Panc1 (cell line): Measurements from ENCODE around the gene OTOGL. TPM values are rescaled to one million over a fixed set of nuclear protein-coding genes. Genes with fewer than 3 reads are reported as not detected.

Experiments
- ATAC-seq: fragments of 200-7000 bp; cut with Tn5 transposase; 2 replicates; pipeline ENCODE4 v1.9.1; 2020; ENCODE audit warnings: mild to moderate bottlenecking, moderate library complexity
- BruUV-seq: library from RNA; stranded (reverse); fragments of 400-500 nt; replicated peaks from 2 replicates; lab custom pipeline; 2021; lab: Mats Ljungman, UMichigan
- CTCF ChIA-PET: fragments of 300-600 bp; sonication (Branson Sonifier 250); formaldehyde crosslinking; loops from one replicate; lab custom pipeline; 2022; ENCODE audit warnings: antibody characterized with exemption; lab: Charles Lee
- POLR2A ChIA-PET: fragments of 300-600 bp; sonication (Branson Sonifier 250); formaldehyde crosslinking; loops from one replicate; lab custom pipeline; 2022; ENCODE audit warnings: antibody characterized with exemption; lab: Charles Lee
- DNase-seq: peaks from one replicate; pipeline ENCODE4 v3.0.0-alpha.2; 2010; ENCODE audit warnings: low read depth, low spot score
- H3K27ac ChIP-seq: 2 replicates; pipeline ENCODE4 v1.5.1; 2011; ENCODE audit warnings: mild to moderate bottlenecking, low read length, inconsistent platforms
- H3K27me3 ChIP-seq: fragments of 200-500 bp; sonication (Bioruptor generic); 2 replicates; pipeline ENCODE4 v1.6.0; 2014; ENCODE audit warnings: low read length, inconsistent platforms; ENCODE audit not compliant: control insufficient read depth, insufficient read depth
- H3K36me3 ChIP-seq: fragments of 200-500 bp; sonication (Bioruptor generic); 2 replicates; pipeline ENCODE4 v1.5.1; 2014; ENCODE audit warnings: inconsistent platforms, mild to moderate bottlenecking, low read length, moderate library complexity; ENCODE audit not compliant: control insufficient read depth, insufficient read depth
- H3K4me1 ChIP-seq: 2 replicates; pipeline ENCODE4 v1.5.1; 2011; ENCODE audit warnings: inconsistent platforms, mild to moderate bottlenecking, low read length, moderate library complexity; ENCODE audit not compliant: control insufficient read depth, insufficient read depth
- H3K4me3 ChIP-seq, 2 experiments: 2 replicates each; pipeline ENCODE4 v1.5.1; 2011 to 2012; ENCODE audit warnings: low read depth in 2 of 2, low read length in 2 of 2, mild to moderate bottlenecking in 2 of 2, inconsistent platforms in 1 of 2, moderate library complexity in 1 of 2
- H3K9me3 ChIP-seq: fragments of 200-500 bp; sonication (Bioruptor generic); 2 replicates; pipeline ENCODE4 v1.5.1; 2014; ENCODE audit warnings: low read depth, mild to moderate bottlenecking, inconsistent platforms, low read length, moderate library complexity; ENCODE audit not compliant: control insufficient read depth, insufficient read depth
- CTCF ChIP-seq: fragments of 450-650 bp; IDR thresholded peaks from 2 replicates; pipeline ENCODE4 v1.5.1; 2017; ENCODE audit warnings: mild to moderate bottlenecking
- POLR2AphosphoS5 ChIP-seq: IDR thresholded peaks from 2 replicates; pipeline ENCODE4 v1.6.1; 2012; ENCODE audit warnings: mild to moderate bottlenecking, low read depth, low read length, moderate library complexity
- REST ChIP-seq, 2 experiments: IDR thresholded peaks; 2 replicates each; pipeline ENCODE4 v1.6.1; 2011 to 2012; ENCODE audit warnings: low read depth in 2 of 2, control low read depth in 1 of 2, low read length in 1 of 2, mild to moderate bottlenecking in 1 of 2, moderate library complexity in 1 of 2; ENCODE audit not compliant: insufficient read depth in 1 of 2
- SIN3A ChIP-seq: IDR thresholded peaks from 2 replicates; pipeline ENCODE4 v1.6.1; 2012; ENCODE audit warnings: low read depth, mild to moderate bottlenecking, low read length, moderate library complexity, borderline replicate concordance; ENCODE audit not compliant: insufficient read depth
- TCF7L2 ChIP-seq: IDR thresholded peaks from 2 replicates; pipeline ENCODE4 v1.6.1; 2011; ENCODE audit warnings: mild to moderate bottlenecking, low read depth, low read length, inconsistent platforms
- in situ Hi-C: cut with HindIII; loops from 2 replicates; pipeline ENCODE4 v1.10.0; 2016; ENCODE audit warnings: low sequenced_read_pairs, low pct_unique_long_range_greater_than_20kb
- intact Hi-C: fragments of 100-400 bp; cut with micrococcal nuclease; formaldehyde crosslinking; loops from one replicate; pipeline ENCODE4 v1.10.0; 2022; ENCODE audit not compliant: unreplicated experiment
- total RNA-seq: library from RNA; stranded (reverse); gene quantifications from one replicate; pipeline ENCODE4 v1.2.1, GENCODE V29; 2021; ENCODE audit not compliant: unreplicated experiment

Gene OTOGL
- total RNA-seq, 1 experiment from 2014 or later = not detected

GRCh38 chr12:80261403-80261802, 162.1 kb downstream of the OTOGL start:
- no TSS peak for BruUV-seq
- H3K4me3 ChIP-seq = no peak overlapping the region
- ATAC-seq (no peak), DNase-seq (no peak)
- in situ Hi-C loops (no loop called here), intact Hi-C loops (loop anchor here (10.0 kb wide), 1 partner anchor 857 kb away; no protein-coding TSS in a partner anchor)
- no peaks in the 10 kb centered on the region for H3K36me3 ChIP-seq
- no peak overlapping the region for H3K27ac ChIP-seq
- CTCF ChIA-PET = no interaction called here
- POLR2A ChIA-PET = no interaction called here
- no peaks in the 10 kb centered on the region for H3K4me1 ChIP-seq
- no peaks in the 10 kb centered on the region for H3K9me3 ChIP-seq
- no peak for TF ChIP-seq CTCF
- no peak for TF ChIP-seq REST (IDR thresholded peaks at IDR 0.05; ENCODE audit: insufficient read depth in 1 of 2, low read depth in 2 of 2, low read length in 1 of 2)
- TF ChIP-seq SIN3A = no peak
- TF ChIP-seq TCF7L2 = no peak
- no peak for TF ChIP-seq POLR2AphosphoS5
- H3K27me3 ChIP-seq = no peaks in the 10 kb centered on the region

- ATAC-seq = no peak
- in situ Hi-C loops = no loop called here
- POLR2A ChIA-PET = no interaction called here
These were observed 163.0 kb downstream of the OTOGL start for GRCh38 chr12:80262346-80262745.

More at GRCh38 chr12:80262346-80262745, 163.0 kb downstream of the OTOGL start:
- Histone ChIP-seq H3K27me3 (no peaks in the 10 kb centered on the region), H3K36me3 (no peaks in the 10 kb centered on the region), H3K4me3 (no peak overlapping the region), H3K9me3 (no peaks in the 10 kb centered on the region), H3K4me1 (no peaks in the 10 kb centered on the region), H3K27ac (no peak overlapping the region)
- CTCF ChIA-PET = no interaction called here
- no peak for TF ChIP-seq POLR2AphosphoS5
- no peak for TF ChIP-seq TCF7L2
- TF ChIP-seq SIN3A = no peak
- no peak for TF ChIP-seq CTCF
- no peak for TF ChIP-seq REST (IDR thresholded peaks at IDR 0.05; ENCODE audit: insufficient read depth in 1 of 2, low read depth in 2 of 2, low read length in 1 of 2)
- no TSS peak for BruUV-seq
- intact Hi-C loops = loop anchor here (10.0 kb wide), 1 partner anchor 858 kb away; no protein-coding TSS in a partner anchor
- DNase-seq = no peak
